NCI-H187 treated with DMSO at 0.1 percent for 48 hours (cell line): Measurements from ENCODE around the gene CRIP2.

Experiments
- DNase-seq: peaks from one replicate; lab custom pipeline; 2025; lab: John Stamatoyannopoulos, UW

Gene CRIP2

DNA sequence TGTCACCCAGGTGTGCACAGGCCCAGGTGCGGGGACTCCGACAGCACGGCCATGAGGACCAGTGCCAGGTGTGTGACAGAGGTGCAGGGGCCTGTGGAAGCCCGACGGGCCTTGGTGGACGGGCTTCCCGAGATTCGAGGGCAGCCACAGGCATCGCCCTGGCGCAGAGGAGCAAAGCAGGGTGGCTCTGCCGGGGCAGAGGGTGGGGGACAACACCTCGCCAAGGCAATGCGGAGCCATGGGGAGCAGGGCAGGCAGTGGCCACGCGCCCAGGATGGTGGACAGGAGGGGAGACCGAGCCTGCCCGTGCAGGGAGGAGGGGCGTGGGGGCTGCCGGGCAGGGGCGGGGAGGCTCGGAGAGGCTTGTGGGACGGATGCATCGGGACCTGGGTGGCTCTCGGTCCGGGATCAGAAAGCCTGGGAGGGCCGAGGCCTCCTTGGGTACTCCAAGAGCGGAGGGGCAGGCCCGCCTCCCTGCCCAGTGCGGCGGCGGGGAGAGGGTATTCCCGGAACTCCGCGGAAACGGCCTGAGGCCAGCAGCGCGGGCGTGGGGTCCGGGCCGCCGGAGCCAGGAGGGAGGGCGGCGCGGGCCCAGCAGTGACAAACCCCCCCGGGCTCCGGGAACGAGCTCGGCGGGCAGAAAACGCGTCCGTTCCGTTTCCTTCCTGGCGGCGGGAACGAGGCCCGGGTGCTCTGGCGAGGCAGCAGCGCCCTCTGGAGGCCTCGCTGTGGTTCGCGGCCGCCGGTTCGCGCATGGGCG is 53.4 kb downstream of the CRIP2 start:
- DNase-seq, result no peak

DNA sequence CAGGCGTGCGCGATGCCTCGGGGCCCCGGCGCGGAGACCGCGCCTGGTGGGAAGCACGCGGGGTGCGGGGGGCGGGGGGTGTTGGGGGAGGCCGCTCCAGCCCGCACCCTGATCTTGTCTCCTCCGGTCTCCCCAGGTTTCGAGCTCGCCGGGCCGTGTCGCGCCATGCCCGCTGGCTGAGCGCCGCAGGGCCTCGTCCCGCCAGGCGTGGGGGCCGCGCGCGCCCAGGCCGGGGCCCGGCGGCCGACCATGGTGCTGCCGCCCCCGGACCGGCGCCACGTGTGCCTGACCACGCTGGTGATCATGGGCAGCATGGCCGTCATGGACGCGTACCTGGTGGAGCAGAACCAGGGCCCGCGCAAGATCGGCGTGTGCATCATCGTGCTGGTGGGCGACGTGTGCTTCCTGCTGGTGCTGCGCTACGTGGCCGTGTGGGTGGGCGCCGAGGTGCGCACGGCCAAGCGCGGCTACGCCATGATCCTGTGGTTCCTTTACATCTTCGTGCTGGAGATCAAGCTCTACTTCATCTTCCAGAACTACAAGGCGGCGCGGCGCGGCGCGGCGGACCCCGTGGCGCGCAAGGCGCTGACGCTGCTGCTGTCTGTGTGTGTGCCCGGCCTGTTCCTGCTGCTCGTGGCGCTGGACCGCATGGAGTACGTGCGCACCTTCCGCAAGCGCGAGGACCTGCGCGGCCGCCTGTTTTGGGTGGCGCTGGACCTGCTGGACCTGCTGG is 54.1 kb downstream of the CRIP2 start:
- DNase-seq, result no peak

DNA sequence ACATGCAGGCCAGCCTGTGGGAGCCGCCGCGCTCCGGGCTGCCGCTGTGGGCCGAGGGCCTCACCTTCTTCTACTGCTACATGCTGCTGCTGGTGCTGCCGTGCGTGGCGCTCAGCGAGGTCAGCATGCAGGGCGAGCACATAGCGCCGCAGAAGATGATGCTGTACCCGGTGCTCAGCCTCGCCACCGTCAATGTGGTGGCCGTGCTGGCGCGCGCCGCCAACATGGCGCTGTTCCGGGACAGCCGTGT is 54.6 kb downstream of the CRIP2 start:
- no peak for DNase-seq
